ENCODE results near the gene SH2D4B. TPM values are rescaled to one million over a fixed set of nuclear protein-coding genes. Genes with fewer than 3 reads are reported as not detected.

The SH2D4B gene
- total and polyA plus RNA-seq, 10 of the 15 experiments (the other 5 are each of a cell fraction or from before 2014, with no cell fraction given), result 0.04 to 0.21 (median 0.13) TPM; not detected in 5

- BruUV-seq (replicated peaks), result no TSS peak
- peak; percentile 73 for FAIRE-seq
- Histone ChIP-seq H2AFZ (ENCODE audit: control insufficient read depth, low read depth, low read length) (no peak overlapping the region), H3K9ac (ENCODE audit: control insufficient read depth, insufficient read depth, low read length) (no peak overlapping the region), H3K27ac (ENCODE audit: control insufficient read depth, insufficient read depth) (no peak overlapping the region; the same call in 1 of the 2 replicates), H3K36me3 (ENCODE audit: control insufficient read depth in 2 of 2, insufficient read depth in 2 of 2, low read length in 1 of 2) (peaks cover 0 to 3% of the 10 kb centered on the region in 2 experiments; a peak in 3 of 4 replicates), H3K9me3 (replicated peaks; ENCODE audit: control insufficient read depth, insufficient read depth, low read length) (no peaks in the 10 kb centered on the region), H4K20me1 (ENCODE audit: control insufficient read depth, insufficient read depth) (no peaks in the 10 kb centered on the region), H3K27me3 (replicated peaks in 1 of 2; ENCODE audit: control insufficient read depth in 2 of 2, insufficient read depth in 2 of 2, low read length in 1 of 2) (no peaks in the 10 kb centered on the region), H3K4me2 (ENCODE audit: control insufficient read depth, insufficient read depth) (no peak overlapping the region; the same call in 1 of the 2 replicates), H3K4me1 (ENCODE audit: control insufficient read depth, insufficient read depth, low read length) (peaks cover 3% of the 10 kb centered on the region), H3K79me2 (ENCODE audit: control insufficient read depth, insufficient read depth, low read length) (no peaks in the 10 kb centered on the region), H3K4me3 (no peak overlapping the region)
- in situ Hi-C loops (cut with MboI) (no loop called here), intact Hi-C loops (cut with micrococcal nuclease; ENCODE audit: unreplicated experiment) (no loop called here)
- ATAC-seq, result peak; percentile 66
- RAD21 ChIA-PET (ENCODE audit: unreplicated experiment), result interaction anchor here (0.6 to 1.3 kb wide), 4 partner anchors 17 to 414 kb away, joined by 3 to 8 read pairs (median 3); no protein-coding TSS in a partner anchor
- CTCF ChIA-PET, result interaction anchor here (1.3 kb wide), 1 partner anchor 17 kb away, joined by 4 read pairs; no protein-coding TSS in a partner anchor
- POLR2A ChIA-PET, result interaction anchor here (0.7 kb wide), 2 partner anchors 17 to 25 kb away, joined by 3 to 9 read pairs; no protein-coding TSS in a partner anchor
- DNase-seq (ENCODE audit: low read depth, low spot score), result no peak
- SMC1A ChIA-PET (ENCODE audit: uncharacterized antibody, unreplicated experiment), result interaction anchor here (1.3 kb wide), 2 partner anchors 74 to 78 kb away, joined by 3 to 4 read pairs; no protein-coding TSS in a partner anchor
- TF ChIP-seq RELA (IDR thresholded peaks at IDR 0.05; ENCODE audit: borderline replicate concordance, partially characterized antibody) (no peak), IKZF1 (conservative IDR thresholded peaks at IDR 0.05) (peak; percentile 66), RUNX3 (IDR thresholded peaks at IDR 0.05; ENCODE audit: low read length) (0 out of 2 replicates have a peak, but pooled peaks have one; percentile 5), MEF2A (IDR thresholded peaks at IDR 0.05; ENCODE audit: insufficient read depth, low read depth, low read length) (no peak), IKZF2 (IDR thresholded peaks at IDR 0.05) (peak; percentile 49 to 55; a peak in 2 of 4 replicates), EED (IDR thresholded peaks at IDR 0.05; ENCODE audit: low read depth) (0 out of 2 replicates have a peak, but pooled peaks have one; percentile 17), RB1 (IDR thresholded peaks at IDR 0.05; ENCODE audit: borderline replicate concordance) (no peak), POLR2AphosphoS2 (IDR thresholded peaks at IDR 0.05; ENCODE audit: low read depth, low read length) (0 out of 2 replicates have a peak, but pooled peaks have one; percentile 58), POLR2AphosphoS5 (IDR thresholded peaks at IDR 0.05; ENCODE audit: low read length) (peak; percentile 61; the same call in 1 of the 2 replicates)
- 80% methylated on average over 8 of the region's 8 CpGs for WGBS (ENCODE audit: insufficient coverage, insufficient replicate concordance, low lambda C conversion rate, missing lambda C conversion rate)
Observed at GRCh38 chr10:80522756-80523363, 14.8 kb upstream of the SH2D4B start.
